ENCODE measurements around the gene SH3RF2.
"Not testable (repeated sequence)": the region's sequence is repeated elsewhere in the genome, so short reads cannot be mapped to it uniquely, and the experiment has no call there.

Gene SH3RF2

GRCh38 chr5:146105477-146105876 is 169.1 kb downstream of the SH3RF2 start, which contains the start of gene PLAC8L1:
PLAC8L1 (minus strand) TSS chr5:146105577; CDS start chr5:146104311, 1,266 bp downstream.
- Histone ChIP-seq H3K36me3 (ENCODE audit: insufficient read depth, low read length) (no peaks in the 10 kb centered on the region; the same call in 1 of the 2 replicates), H4K20me1 (ENCODE audit: insufficient read depth, low read length) (no peaks in the 10 kb centered on the region), H3F3A (ENCODE audit: insufficient read depth, low read length) (no peaks in the 10 kb centered on the region), H3K27ac (ENCODE audit: low read depth, low read length, poor library complexity, severe bottlenecking) (no peak within 1 kb of the TSS), H3K79me2 (ENCODE audit: insufficient read depth, low read length) (no peaks in the 10 kb centered on the region), H3K4me3 (ENCODE audit: low read depth, low read length, poor library complexity, severe bottlenecking) (no peak within 1 kb of the TSS), H3K9ac (ENCODE audit: low read length) (no peak within 1 kb of the TSS), H2AFZ (ENCODE audit: low read length) (no peak within 1 kb of the TSS), H3K4me2 (ENCODE audit: low read length) (no peak within 1 kb of the TSS), H3K9me2 (ENCODE audit: low read depth, low read length) (no peaks in the 10 kb centered on the region), H3K27me3 (ENCODE audit: insufficient read depth, low read length) (no peaks in the 10 kb centered on the region), H3K9me3 (ENCODE audit: low read length) (no peaks in the 10 kb centered on the region), H3K4me1 (ENCODE audit: insufficient read depth, low read length, severe bottlenecking) (no peaks in the 10 kb centered on the region)
- TF ChIP-seq CTCF (IDR thresholded peaks at IDR 0.05; ENCODE audit: low read length) (no peak), EZH2 (IDR thresholded peaks at IDR 0.05; ENCODE audit: borderline replicate concordance, low read length) (no peak)

GRCh38 chr5:146107901-146108300 is 171.5 kb downstream of the SH3RF2 start:
- H3F3A ChIP-seq (ENCODE audit: insufficient read depth, low read length): no peaks in the 10 kb centered on the region
- H3K4me3 ChIP-seq (ENCODE audit: low read depth, low read length, poor library complexity, severe bottlenecking): no peak overlapping the region
- no peaks in the 10 kb centered on the region for H4K20me1 ChIP-seq (ENCODE audit: insufficient read depth, low read length)
- no peaks in the 10 kb centered on the region for H3K9me3 ChIP-seq (ENCODE audit: low read length)
- H3K9ac ChIP-seq (ENCODE audit: low read length): no peak overlapping the region
- H3K79me2 ChIP-seq (ENCODE audit: insufficient read depth, low read length): no peaks in the 10 kb centered on the region
- no peak overlapping the region for H3K27ac ChIP-seq (ENCODE audit: low read depth, low read length, poor library complexity, severe bottlenecking)
- H2AFZ ChIP-seq (ENCODE audit: low read length): no peak overlapping the region
- TF ChIP-seq CTCF (IDR thresholded peaks at IDR 0.05; ENCODE audit: low read length) (no peak), EZH2 (IDR thresholded peaks at IDR 0.05; ENCODE audit: borderline replicate concordance, low read length) (no peak)
- H3K4me2 ChIP-seq (ENCODE audit: low read length): no peak overlapping the region
- peaks cover 10% of the 10 kb centered on the region for H3K4me1 ChIP-seq (ENCODE audit: insufficient read depth, low read length, severe bottlenecking)
- no peaks in the 10 kb centered on the region for H3K27me3 ChIP-seq (ENCODE audit: insufficient read depth, low read length)
- peaks cover 6% of the 10 kb centered on the region for H3K36me3 ChIP-seq (ENCODE audit: insufficient read depth, low read length)
- H3K9me2 ChIP-seq (ENCODE audit: low read depth, low read length): no peaks in the 10 kb centered on the region

GRCh38 chr5:146108870-146109269 is 172.5 kb downstream of the SH3RF2 start:
- not testable (repeated sequence) for H3K4me3 ChIP-seq (ENCODE audit: low read depth, low read length, poor library complexity, severe bottlenecking); H3K4me2 ChIP-seq (ENCODE audit: low read length); H3F3A ChIP-seq (ENCODE audit: insufficient read depth, low read length); H3K9me3 ChIP-seq (ENCODE audit: low read length); H4K20me1 ChIP-seq (ENCODE audit: insufficient read depth, low read length); H3K79me2 ChIP-seq (ENCODE audit: insufficient read depth, low read length); H3K9me2 ChIP-seq (ENCODE audit: low read depth, low read length); H3K4me1 ChIP-seq (ENCODE audit: insufficient read depth, low read length, severe bottlenecking); H3K9ac ChIP-seq (ENCODE audit: low read length); H3K27ac ChIP-seq (ENCODE audit: low read depth, low read length, poor library complexity, severe bottlenecking); H3K27me3 ChIP-seq (ENCODE audit: insufficient read depth, low read length); H2AFZ ChIP-seq (ENCODE audit: low read length)
- H3K36me3 ChIP-seq (ENCODE audit: insufficient read depth, low read length): peaks cover 16% of the 10 kb centered on the region

- Histone ChIP-seq H3K27ac (ENCODE audit: low read depth, low read length, poor library complexity, severe bottlenecking) (no peak overlapping the region), H3K36me3 (ENCODE audit: insufficient read depth, low read length) (peaks cover 21% of the 10 kb centered on the region), H3K4me1 (ENCODE audit: insufficient read depth, low read length, severe bottlenecking) (peaks cover 10% of the 10 kb centered on the region), H3K27me3 (ENCODE audit: insufficient read depth, low read length) (no peaks in the 10 kb centered on the region), H3K9me2 (ENCODE audit: low read depth, low read length) (no peaks in the 10 kb centered on the region), H3K9ac (ENCODE audit: low read length) (no peak overlapping the region), H3K79me2 (ENCODE audit: insufficient read depth, low read length) (no peaks in the 10 kb centered on the region), H2AFZ (ENCODE audit: low read length) (no peak overlapping the region), H3K9me3 (ENCODE audit: low read length) (no peaks in the 10 kb centered on the region), H3F3A (ENCODE audit: insufficient read depth, low read length) (no peaks in the 10 kb centered on the region), H3K4me3 (ENCODE audit: low read depth, low read length, poor library complexity, severe bottlenecking) (no peak overlapping the region), H3K4me2 (ENCODE audit: low read length) (no peak overlapping the region), H4K20me1 (ENCODE audit: insufficient read depth, low read length) (no peaks in the 10 kb centered on the region)
- TF ChIP-seq CTCF (IDR thresholded peaks at IDR 0.05; ENCODE audit: low read length): no peak
- TF ChIP-seq EZH2 (IDR thresholded peaks at IDR 0.05; ENCODE audit: borderline replicate concordance, low read length): no peak
These were observed 173.0 kb downstream of the SH3RF2 start for GRCh38 chr5:146109379-146109778.

Measured in OCI-LY1 (cell line).